IMR-90 (cell line): Measurements from ENCODE around the gene SLC2A13. TPM values are rescaled to one million over a fixed set of nuclear protein-coding genes. Genes with fewer than 3 reads are reported as not detected.

Experiments used
- ATAC-seq: fragments of 200-7000 bp; cut with Tn5 transposase; 2 replicates; pipeline ENCODE4 v1.9.1; 2020; ENCODE audit warnings: low read depth, mild to moderate bottlenecking, moderate library complexity
- BruUV-seq: library from RNA; stranded (reverse); fragments of 400-500 nt; replicated peaks from 2 replicates; lab custom pipeline; 2021; lab: Mats Ljungman, UMichigan
- CTCF ChIA-PET: fragments of 300-600 bp; formaldehyde crosslinking; extraction: SDS; loops from one replicate; lab custom pipeline; 2021; ENCODE audit warnings: antibody characterized with exemption; lab: Yijun Ruan, JAX
- POLR2A ChIA-PET: fragments of 300-600 bp; sonication (Branson Sonifier 250); formaldehyde crosslinking; loops from one replicate; lab custom pipeline; 2022; ENCODE audit warnings: antibody characterized with exemption; ENCODE audit not compliant: unreplicated experiment; lab: Charles Lee
- DNase-seq: peaks from one replicate; pipeline ENCODE4 v3.0.0; 2013
- H2AFZ ChIP-seq: replicated peaks from 2 replicates; pipeline ENCODE3; 2013; ENCODE audit warnings: low read length, mild to moderate bottlenecking; ENCODE audit not compliant: poor library complexity
- H2AK5ac ChIP-seq: 2 replicates; pipeline ENCODE4 v1.6.1; 2013; ENCODE audit warnings: low read depth, low read length, inconsistent platforms
- H2AK9ac ChIP-seq: replicated peaks from 2 replicates; pipeline ENCODE3; 2013; ENCODE audit warnings: mild to moderate bottlenecking, low read depth, low read length, moderate library complexity; ENCODE audit not compliant: poor library complexity
- H2BK120ac ChIP-seq: 2 replicates; pipeline ENCODE4 v1.6.1; 2013; ENCODE audit warnings: low read depth, low read length, inconsistent platforms
- H2BK15ac ChIP-seq: 3 replicates; pipeline ENCODE4 v1.6.1; 2013; ENCODE audit warnings: low read depth, low read length, inconsistent platforms
- H2BK20ac ChIP-seq: 2 replicates; pipeline ENCODE4 v1.6.1; 2013; ENCODE audit warnings: low read depth, mild to moderate bottlenecking, inconsistent platforms, low read length, moderate library complexity
- H2BK5ac ChIP-seq: 2 replicates; pipeline ENCODE4 v1.6.1; 2013; ENCODE audit warnings: mild to moderate bottlenecking, low read depth, low read length, inconsistent platforms; ENCODE audit not compliant: poor library complexity, severe bottlenecking
- H3K14ac ChIP-seq: replicated peaks from 2 replicates; pipeline ENCODE4 v1.6.1; 2013; ENCODE audit warnings: low read depth, low read length, inconsistent platforms
- H3K18ac ChIP-seq: 2 replicates; pipeline ENCODE4 v1.6.1; 2013; ENCODE audit warnings: low read depth, low read length, control low read depth
- H3K23ac ChIP-seq: 2 replicates; pipeline ENCODE4 v1.6.1; 2013; ENCODE audit warnings: low read depth, low read length, inconsistent platforms
- H3K27ac ChIP-seq: 2 replicates; pipeline ENCODE4 v1.5.1; 2013; ENCODE audit warnings: mild to moderate bottlenecking, control low read depth, low read length; ENCODE audit not compliant: insufficient read depth
- H3K27me3 ChIP-seq: 2 replicates; pipeline ENCODE4 v1.6.1; 2013; ENCODE audit warnings: low read length; ENCODE audit not compliant: control insufficient read depth, insufficient read depth
- H3K36me3 ChIP-seq: 2 replicates; pipeline ENCODE4 v1.6.1; 2013; ENCODE audit warnings: low read length, mixed read lengths; ENCODE audit not compliant: control insufficient read depth, insufficient read depth
- H3K4ac ChIP-seq: 2 replicates; pipeline ENCODE4 v1.6.1; 2013; ENCODE audit warnings: low read depth, low read length, inconsistent platforms
- H3K4me1 ChIP-seq: 2 replicates; pipeline ENCODE4 v1.6.1; 2013; ENCODE audit warnings: low read length, mixed read lengths; ENCODE audit not compliant: control insufficient read depth, insufficient read depth
- H3K4me2 ChIP-seq: 2 replicates; pipeline ENCODE4 v1.6.1; 2013; ENCODE audit warnings: low read depth, mild to moderate bottlenecking, control low read depth, low read length, moderate library complexity
- H3K4me3 ChIP-seq: 2 replicates; pipeline ENCODE4 v1.5.1; 2013; ENCODE audit warnings: low read depth, mild to moderate bottlenecking, control low read depth, low read length, moderate library complexity; ENCODE audit not compliant: insufficient read depth
- H3K56ac ChIP-seq: 2 replicates; pipeline ENCODE4 v1.6.1; 2013; ENCODE audit warnings: low read length, inconsistent platforms; ENCODE audit not compliant: insufficient read depth; ENCODE audit errors: extremely low read depth
- H3K79me1 ChIP-seq, 2 experiments: 2 replicates each; pipeline ENCODE4 v1.6.1; 2013; ENCODE audit warnings: low read length in 2 of 2, inconsistent platforms in 1 of 2, low read depth in 1 of 2
- H3K9ac ChIP-seq: 2 replicates; pipeline ENCODE4 v1.6.1; 2013; ENCODE audit warnings: low read depth, low read length, control low read depth
- H3K9me1 ChIP-seq: 2 replicates; pipeline ENCODE4 v1.6.1; 2013; ENCODE audit warnings: low read length, inconsistent platforms; ENCODE audit not compliant: insufficient read depth
- H3K9me3 ChIP-seq: 2 replicates; pipeline ENCODE4 v1.6.1; 2013; ENCODE audit warnings: low read length; ENCODE audit not compliant: control insufficient read depth, insufficient read depth
- H4K20me1 ChIP-seq: 2 replicates; pipeline ENCODE4 v1.6.1; 2013; ENCODE audit warnings: low read length, inconsistent platforms; ENCODE audit not compliant: insufficient read depth
- H4K5ac ChIP-seq: 2 replicates; pipeline ENCODE4 v1.6.1; 2013; ENCODE audit warnings: mild to moderate bottlenecking, low read depth, low read length, control low read depth
- H4K8ac ChIP-seq, 2 experiments: 2 replicates each; pipeline ENCODE4 v1.6.1; 2013; ENCODE audit warnings: low read depth in 2 of 2, low read length in 2 of 2, control low read depth in 1 of 2, inconsistent platforms in 1 of 2
- H4K91ac ChIP-seq: 2 replicates; pipeline ENCODE4 v1.6.1; 2013; ENCODE audit warnings: low read depth, low read length, inconsistent platforms; ENCODE audit not compliant: insufficient read depth
- BHLHE40 ChIP-seq: fragments of 150-350 bp; IDR thresholded peaks from 2 replicates; pipeline ENCODE4 v1.6.1; 2016; ENCODE audit warnings: mild to moderate bottlenecking, low read depth, low read length
- CEBPB ChIP-seq: IDR thresholded peaks from 2 replicates; pipeline ENCODE4 v1.6.1; 2012; ENCODE audit warnings: low read depth, low read length, improper control_type of control experiment
- CHD1 ChIP-seq: IDR thresholded peaks from 2 replicates; pipeline ENCODE4 v1.6.1; 2012; ENCODE audit warnings: low read depth, low read length, improper control_type of control experiment
- CTCF ChIP-seq: conservative IDR thresholded peaks from 2 replicates; pipeline ENCODE4 v1.5.1; 2012; ENCODE audit warnings: mild to moderate bottlenecking, low read depth, low read length, improper control_type of control experiment
- FOS ChIP-seq: fragments of 150-350 bp; IDR thresholded peaks from 2 replicates; pipeline ENCODE4 v1.6.1; 2016; ENCODE audit warnings: low read depth, low read length
- MAFK ChIP-seq: IDR thresholded peaks from 2 replicates; pipeline ENCODE4 v1.6.1; 2012; ENCODE audit warnings: low read depth, low read length, improper control_type of control experiment
- MAZ ChIP-seq: IDR thresholded peaks from 2 replicates; pipeline ENCODE4 v1.6.1; 2012; ENCODE audit warnings: low read depth, mild to moderate bottlenecking, low read length, improper control_type of control experiment, moderate library complexity, borderline replicate concordance
- MXI1 ChIP-seq: IDR thresholded peaks from 2 replicates; pipeline ENCODE4 v1.6.1; 2012; ENCODE audit warnings: low read depth, mild to moderate bottlenecking, low read length, moderate library complexity, borderline replicate concordance
- NFE2L2 ChIP-seq: fragments of 150-350 bp; IDR thresholded peaks from 2 replicates; pipeline ENCODE4 v1.6.1; 2016; ENCODE audit warnings: low read depth, mild to moderate bottlenecking, low read length
- POLR2A ChIP-seq: IDR thresholded peaks from 2 replicates; pipeline ENCODE4 v1.6.1; 2012; ENCODE audit warnings: mild to moderate bottlenecking, low read depth, low read length
- RAD21 ChIP-seq: IDR thresholded peaks from 2 replicates; pipeline ENCODE4 v1.6.1; 2012; ENCODE audit warnings: low read length, improper control_type of control experiment
- RCOR1 ChIP-seq: IDR thresholded peaks from 2 replicates; pipeline ENCODE4 v1.6.1; 2012; ENCODE audit warnings: mild to moderate bottlenecking, low read length, improper control_type of control experiment; ENCODE audit not compliant: insufficient replicate concordance
- RFX5 ChIP-seq: IDR thresholded peaks from 2 replicates; pipeline ENCODE4 v1.8.0; 2012; ENCODE audit warnings: low read depth, mild to moderate bottlenecking, low read length, moderate library complexity
- SMC3 ChIP-seq: fragments of 150-350 bp; IDR thresholded peaks from 2 replicates; pipeline ENCODE4 v1.6.1; 2016; ENCODE audit warnings: low read depth, mild to moderate bottlenecking, antibody characterized with exemption, low read length, moderate library complexity
- dilution Hi-C: fragments of 300-500 bp; cut with HindIII; formaldehyde crosslinking; loops from one replicate; pipeline ENCODE4 v1.14.3; 2018; ENCODE audit warnings: low sequenced_read_pairs; ENCODE audit not compliant: unreplicated experiment
- in situ Hi-C: fragments of 300-500 bp; cut with MboI; formaldehyde crosslinking; loops from 3 replicates; pipeline ENCODE4 v1.14.3; 2019; ENCODE audit warnings: low sequenced_read_pairs, inconsistent platforms, mixed read lengths
- intact Hi-C: fragments of 100-400 bp; cut with micrococcal nuclease; formaldehyde crosslinking; loops from 2 replicates; pipeline ENCODE4 v1.10.0; 2022
- polyA plus RNA-seq, 3 experiments: library from polyadenylated mRNA; depleted of rRNA; stranded (reverse); fragments of >200 nt; gene quantifications; 2 replicates each; pipeline ENCODE4 v1.2.3, GENCODE V29; 2012; ENCODE audit warnings: low replicate concordance in 1 of 3
- total RNA-seq: library from RNA; depleted of rRNA; stranded (reverse); fragments of >200 nt; gene quantifications from 2 replicates; pipeline ENCODE4 v1.2.3, GENCODE V29; 2012
- TF ChIP-seq, protein P1 (sequence below): fragments of 150-350 bp; IDR thresholded peaks from 2 replicates; pipeline ENCODE4 v1.6.1; 2016; ENCODE audit warnings: low read depth, mild to moderate bottlenecking, low read length, moderate library complexity, borderline replicate concordance
- TF ChIP-seq, protein P2 (sequence below): fragments of 150-350 bp; IDR thresholded peaks from 2 replicates; pipeline ENCODE4 v1.6.1; 2017; ENCODE audit warnings: mild to moderate bottlenecking, antibody characterized with exemption, low read length, low read depth

Gene SLC2A13
- total and polyA plus RNA-seq, 2 of the 4 experiments (the other 2 are of a cell fraction) = 1.5 to 3.9 TPM

DNA sequence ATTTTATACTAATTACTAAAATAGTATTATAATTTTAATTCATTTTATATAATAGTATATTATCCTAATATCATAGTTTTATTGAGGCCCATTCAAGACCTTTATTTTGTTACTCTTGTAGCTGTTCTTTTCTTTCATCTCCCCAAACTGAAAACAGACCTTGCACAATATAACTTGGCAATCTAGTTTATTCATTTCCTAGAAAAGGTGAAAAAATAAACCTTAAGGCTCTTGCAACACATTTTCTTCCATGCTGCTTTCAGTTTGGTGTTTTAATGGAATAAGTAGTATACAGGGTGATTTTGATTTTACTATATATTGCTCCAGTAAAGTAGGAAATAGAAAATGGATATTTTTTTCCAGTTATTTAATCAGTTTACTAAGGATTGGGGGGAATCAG is 174.0 kb downstream of the SLC2A13 start:
- Histone ChIP-seq H3K56ac (no peak overlapping the region), H2BK15ac (no peak overlapping the region), H3K9me3 (no peaks in the 10 kb centered on the region), H3K4me3 (no peak overlapping the region), H2BK20ac (no peak overlapping the region), H4K5ac (no peak overlapping the region), H3K4ac (no peak overlapping the region), H3K9me1 (no peaks in the 10 kb centered on the region), H3K4me1 (no peaks in the 10 kb centered on the region), H3K23ac (no peak overlapping the region), H3K27me3 (no peaks in the 10 kb centered on the region), H3K9ac (no peak overlapping the region), H4K20me1 (no peaks in the 10 kb centered on the region), H2AFZ (no peak overlapping the region), H3K36me3 (no peaks in the 10 kb centered on the region), H2BK5ac (no peak overlapping the region), H3K14ac (no peak overlapping the region), H4K8ac (no peak overlapping the region), H2AK5ac (no peak overlapping the region), H2BK120ac (no peak overlapping the region), H3K18ac (no peak overlapping the region), H3K79me1 (no peaks in the 10 kb centered on the region), H4K91ac (no peak overlapping the region), H3K27ac (no peak overlapping the region), H2AK9ac (no peak overlapping the region), H3K4me2 (no peak overlapping the region)
- ATAC-seq (no peak), DNase-seq (no peak)
- POLR2A ChIA-PET = no interaction called here
- TF ChIP-seq POLR2A (no peak), MAFK (no peak), RFX5 (no peak), CHD1 (no peak), FOS (no peak), CEBPB (no peak), CTCF (no peak), NFE2L2 (no peak), MAZ (no peak), RCOR1 (no peak), SMC3 (no peak), MXI1 (no peak), BHLHE40 (no peak), RAD21 (no peak)
- TF ChIP-seq, protein P1, sequence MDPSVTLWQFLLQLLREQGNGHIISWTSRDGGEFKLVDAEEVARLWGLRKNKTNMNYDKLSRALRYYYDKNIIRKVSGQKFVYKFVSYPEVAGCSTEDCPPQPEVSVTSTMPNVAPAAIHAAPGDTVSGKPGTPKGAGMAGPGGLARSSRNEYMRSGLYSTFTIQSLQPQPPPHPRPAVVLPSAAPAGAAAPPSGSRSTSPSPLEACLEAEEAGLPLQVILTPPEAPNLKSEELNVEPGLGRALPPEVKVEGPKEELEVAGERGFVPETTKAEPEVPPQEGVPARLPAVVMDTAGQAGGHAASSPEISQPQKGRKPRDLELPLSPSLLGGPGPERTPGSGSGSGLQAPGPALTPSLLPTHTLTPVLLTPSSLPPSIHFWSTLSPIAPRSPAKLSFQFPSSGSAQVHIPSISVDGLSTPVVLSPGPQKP = no peak
- TF ChIP-seq, protein P2, sequence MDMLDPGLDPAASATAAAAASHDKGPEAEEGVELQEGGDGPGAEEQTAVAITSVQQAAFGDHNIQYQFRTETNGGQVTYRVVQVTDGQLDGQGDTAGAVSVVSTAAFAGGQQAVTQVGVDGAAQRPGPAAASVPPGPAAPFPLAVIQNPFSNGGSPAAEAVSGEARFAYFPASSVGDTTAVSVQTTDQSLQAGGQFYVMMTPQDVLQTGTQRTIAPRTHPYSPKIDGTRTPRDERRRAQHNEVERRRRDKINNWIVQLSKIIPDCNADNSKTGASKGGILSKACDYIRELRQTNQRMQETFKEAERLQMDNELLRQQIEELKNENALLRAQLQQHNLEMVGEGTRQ = no peak
- no TSS peak for BruUV-seq
- in situ Hi-C loops = no loop called here
- intact Hi-C loops = no loop called here
- CTCF ChIA-PET = no interaction called here
- dilution Hi-C loops = no loop called here
